Measurements from ENCODE around the gene EVI5. TPM values are rescaled to one million over a fixed set of nuclear protein-coding genes. Genes with fewer than 3 reads are reported as not detected.

The EVI5 gene
- total RNA-seq, 1 experiment from 2014 or later, result 23.2 TPM

- ChIA-PET CTCF (interaction anchor here (0.7 to 1.2 kb wide), 2 partner anchors 88 to 183 kb away, joined by 4 to 5 read pairs; no protein-coding TSS in a partner anchor), POLR2A (no interaction called here)
- no TSS peak for BruUV-seq (replicated peaks)
- intact Hi-C loops (cut with micrococcal nuclease), result no loop called here
- no peaks in the 10 kb centered on the region for H3K4me1 Mint-ChIP-seq (ENCODE audit: insufficient read depth, unreplicated experiment)
- no peak for TF ChIP-seq CTCF (IDR thresholded peaks at IDR 0.05; ENCODE audit: unreplicated experiment)
- H3K9me3 Mint-ChIP-seq (ENCODE audit: unreplicated experiment), result no peaks in the 10 kb centered on the region
- no peak overlapping the region for H3K27ac Mint-ChIP-seq (ENCODE audit: low read depth, unreplicated experiment)
- peak; percentile 74 for DNase-seq (ENCODE audit: unreplicated experiment)
- no peaks in the 10 kb centered on the region for H3K36me3 Mint-ChIP-seq (ENCODE audit: insufficient read depth, unreplicated experiment)
- H3K27me3 Mint-ChIP-seq (ENCODE audit: insufficient read depth, unreplicated experiment), result no peaks in the 10 kb centered on the region
- no peak overlapping the region for H3K4me3 Mint-ChIP-seq (ENCODE audit: unreplicated experiment)
Observed at GRCh38 chr1:92567211-92567868, 217.6 kb downstream of the EVI5 start.

GRCh38 chr1:92563457-92564216, 221.3 kb downstream of the EVI5 start:
- intact Hi-C loops (cut with micrococcal nuclease), result no loop called here
- H3K4me3 Mint-ChIP-seq (ENCODE audit: unreplicated experiment), result no peak overlapping the region
- TF ChIP-seq CTCF (IDR thresholded peaks at IDR 0.05; ENCODE audit: unreplicated experiment), result no peak
- BruUV-seq (replicated peaks), result no TSS peak
- no peak overlapping the region for H3K27ac Mint-ChIP-seq (ENCODE audit: low read depth, unreplicated experiment)
- DNase-seq (ENCODE audit: unreplicated experiment), result no peak
- no peaks in the 10 kb centered on the region for H3K9me3 Mint-ChIP-seq (ENCODE audit: unreplicated experiment)
- no peaks in the 10 kb centered on the region for H3K27me3 Mint-ChIP-seq (ENCODE audit: insufficient read depth, unreplicated experiment)
- ChIA-PET CTCF (interaction anchor here (0.5 to 0.6 kb wide), 3 partner anchors 15 to 1027 kb away, joined by 3 read pairs; no protein-coding TSS in a partner anchor), POLR2A (no interaction called here)
- no peaks in the 10 kb centered on the region for H3K4me1 Mint-ChIP-seq (ENCODE audit: insufficient read depth, unreplicated experiment)
- H3K36me3 Mint-ChIP-seq (ENCODE audit: insufficient read depth, unreplicated experiment), result no peaks in the 10 kb centered on the region

- H3K9me3 Mint-ChIP-seq (ENCODE audit: unreplicated experiment), result no peaks in the 10 kb centered on the region
- intact Hi-C loops (cut with micrococcal nuclease), result no loop called here
- no peak for TF ChIP-seq CTCF (IDR thresholded peaks at IDR 0.05; ENCODE audit: unreplicated experiment)
- H3K27me3 Mint-ChIP-seq (ENCODE audit: insufficient read depth, unreplicated experiment), result no peaks in the 10 kb centered on the region
- H3K27ac Mint-ChIP-seq (ENCODE audit: low read depth, unreplicated experiment), result no peak overlapping the region
- H3K36me3 Mint-ChIP-seq (ENCODE audit: insufficient read depth, unreplicated experiment), result no peaks in the 10 kb centered on the region
- H3K4me1 Mint-ChIP-seq (ENCODE audit: insufficient read depth, unreplicated experiment), result no peaks in the 10 kb centered on the region
- no peak for DNase-seq (ENCODE audit: unreplicated experiment)
- BruUV-seq (replicated peaks), result no TSS peak
- ChIA-PET POLR2A (interaction anchor here (0.6 kb wide), 1 partner anchor 138 kb away, joined by 3 read pairs; no protein-coding TSS in a partner anchor), CTCF (interaction anchor here (1.3 kb wide), 1 partner anchor 1392 kb away, joined by 5 read pairs; no protein-coding TSS in a partner anchor)
- H3K4me3 Mint-ChIP-seq (ENCODE audit: unreplicated experiment), result no peak overlapping the region
Observed at GRCh38 chr1:92556350-92556749, 228.6 kb downstream of the EVI5 start.

- CTCF ChIA-PET, result interaction anchor here (0.6 to 1.0 kb wide), 2 partner anchors 11 kb away, joined by 3 read pairs; no protein-coding TSS in a partner anchor
- no TSS peak for BruUV-seq (replicated peaks)
Observed at GRCh38 chr1:92554216-92554615, 230.7 kb downstream of the EVI5 start.

More at GRCh38 chr1:92554216-92554615, 230.7 kb downstream of the EVI5 start:
- intact Hi-C loops (cut with micrococcal nuclease), result no loop called here
- Mint-ChIP-seq H3K36me3 (ENCODE audit: insufficient read depth, unreplicated experiment) (no peaks in the 10 kb centered on the region), H3K4me1 (ENCODE audit: insufficient read depth, unreplicated experiment) (no peaks in the 10 kb centered on the region), H3K27ac (ENCODE audit: low read depth, unreplicated experiment) (no peak overlapping the region), H3K27me3 (ENCODE audit: insufficient read depth, unreplicated experiment) (no peaks in the 10 kb centered on the region), H3K9me3 (ENCODE audit: unreplicated experiment) (no peaks in the 10 kb centered on the region), H3K4me3 (ENCODE audit: unreplicated experiment) (no peak overlapping the region)
- POLR2A ChIA-PET, result no interaction called here
- no peak for TF ChIP-seq CTCF (IDR thresholded peaks at IDR 0.05; ENCODE audit: unreplicated experiment)
- DNase-seq (ENCODE audit: unreplicated experiment), result no peak
